Hematopoietic multipotent progenitor cell treated with erythropoietin and hydrocortisone succinate and interleukin-3 and kit ligand, for 17 days (in vitro differentiated cells): ENCODE measurements around the gene C2orf92.

ENCODE experiments used
- DNase-seq: peaks from one replicate; pipeline ENCODE4 v3.0.0-alpha.2; 2015; ENCODE audit warnings: low spot score

Gene C2orf92

GRCh38 chr2:97730245-97730644, 60.7 kb downstream of the C2orf92 start:
- DNase-seq, result no peak

DNA sequence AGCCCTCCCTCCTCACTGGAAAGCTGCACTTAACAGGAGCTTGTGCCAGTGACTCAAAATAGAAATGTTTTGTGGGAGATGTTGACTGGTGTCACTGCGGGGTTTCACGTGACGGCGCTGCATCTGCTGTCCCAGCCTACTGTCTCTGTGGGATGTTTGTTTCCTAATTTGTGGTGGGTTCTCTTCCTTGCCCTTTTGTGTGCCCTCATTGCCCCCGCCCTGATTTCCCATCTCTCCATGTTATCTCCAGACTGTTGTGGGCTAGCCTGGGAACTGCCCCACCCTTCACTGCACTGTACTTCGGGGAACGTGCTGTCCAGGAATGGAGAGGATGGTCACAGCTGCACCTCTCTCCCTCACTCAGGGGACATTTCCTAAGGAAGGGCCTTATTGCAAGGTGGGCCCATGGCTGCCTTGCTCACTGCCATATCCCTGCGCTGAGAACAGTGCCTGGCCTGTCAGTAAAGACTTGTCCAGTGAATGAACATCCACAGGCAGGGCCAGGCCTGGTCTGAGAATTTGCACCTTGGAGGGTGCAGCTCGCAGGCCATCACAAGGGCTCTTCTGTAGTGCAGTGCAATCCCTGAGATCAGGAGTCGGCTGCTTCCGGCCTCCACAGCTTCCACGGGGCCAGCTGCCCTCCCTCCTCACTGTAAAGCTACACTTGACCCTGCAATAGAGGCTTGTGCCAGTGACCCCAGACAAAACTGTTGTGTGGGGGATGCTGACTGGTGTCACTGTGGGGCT, 61.9 kb downstream of the C2orf92 start:
- no peak for DNase-seq

- DNase-seq, result no peak
Measured at GRCh38 chr2:97732436-97733340, 63.2 kb downstream of the C2orf92 start.

DNA sequence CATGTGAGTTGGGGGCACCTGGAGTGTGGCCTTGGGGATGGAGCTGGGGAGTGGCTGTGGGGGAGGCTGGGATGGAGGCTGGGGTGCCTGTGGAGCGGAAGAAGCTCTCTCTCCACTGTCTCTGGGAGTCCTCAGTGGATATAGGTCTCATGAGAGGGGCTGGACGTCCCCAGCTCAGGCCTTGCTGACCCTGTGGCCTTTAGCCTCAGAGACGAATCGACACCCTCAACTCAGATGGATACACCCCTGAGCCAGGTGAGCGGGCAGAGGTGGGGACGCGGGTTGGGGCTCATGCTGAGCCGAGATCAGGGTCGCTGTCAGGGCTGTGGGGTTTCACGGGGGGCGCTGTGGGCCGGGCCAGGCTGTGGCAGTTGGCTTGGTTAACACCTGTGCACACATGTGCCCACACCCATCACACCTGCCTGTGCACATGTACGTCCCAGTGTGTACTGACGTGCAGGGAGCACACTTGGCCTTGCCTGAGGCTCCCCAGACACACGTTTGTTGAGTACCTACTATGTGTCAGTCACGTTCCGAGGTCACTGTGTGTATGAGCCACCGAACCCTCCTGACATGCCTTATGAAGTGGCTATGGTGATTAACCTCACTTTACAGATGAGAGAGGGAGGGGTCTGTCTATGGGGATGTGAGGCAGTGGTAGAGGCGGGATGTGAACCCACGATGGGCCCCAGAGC, 64.0 kb downstream of the C2orf92 start:
- DNase-seq, result no peak

DNA sequence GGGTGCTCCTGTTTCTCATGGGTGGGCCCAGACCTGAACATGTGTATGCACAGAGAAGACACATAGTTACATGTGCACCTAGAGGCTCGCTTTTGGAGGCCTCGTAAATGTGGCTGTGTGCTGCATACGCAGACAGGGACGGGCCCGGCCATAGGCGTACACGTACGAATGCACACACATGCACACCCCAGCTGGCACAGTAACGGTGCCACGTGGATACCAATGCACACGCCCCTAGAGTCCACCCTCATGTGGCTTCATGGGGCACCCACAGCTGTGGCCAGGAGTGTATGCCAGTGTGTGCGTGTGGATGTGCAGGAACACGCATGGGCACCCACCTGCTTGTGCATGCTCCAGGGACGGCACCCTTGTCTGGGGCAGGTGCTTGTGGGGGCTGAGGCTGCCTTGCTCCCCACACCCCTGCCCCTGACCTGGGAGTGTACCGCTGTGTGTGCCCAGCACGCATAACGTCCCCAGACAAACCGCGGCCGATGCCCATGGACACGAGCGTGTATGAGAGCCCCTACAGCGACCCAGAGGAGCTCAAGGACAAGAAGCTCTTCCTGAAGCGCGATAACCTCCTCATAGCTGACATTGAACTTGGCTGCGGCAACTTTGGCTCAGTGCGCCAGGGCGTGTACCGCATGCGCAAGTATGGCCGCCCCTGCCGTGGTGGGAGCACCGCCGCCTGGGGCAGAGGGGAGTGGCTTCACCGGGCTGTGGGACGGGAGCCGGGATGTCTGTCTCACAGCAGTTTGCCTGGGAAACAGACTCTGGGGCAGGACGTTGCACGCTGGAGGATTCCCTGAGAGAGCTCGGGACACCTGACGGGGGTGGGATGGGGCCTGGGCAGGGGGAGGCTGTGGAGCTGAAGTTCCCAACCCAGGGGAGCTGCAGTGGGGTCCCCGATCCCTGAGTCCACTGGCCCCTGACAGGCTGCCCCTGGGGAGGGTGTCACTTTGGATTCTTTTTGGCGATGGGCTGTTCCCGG, 64.8 kb downstream of the C2orf92 start:
- DNase-seq, result no peak

GRCh38 chr2:97735161-97735561, 65.6 kb downstream of the C2orf92 start:
- no peak for DNase-seq

GRCh38 chr2:97736185-97736584, 66.7 kb downstream of the C2orf92 start:
- DNase-seq, result no peak

DNA sequence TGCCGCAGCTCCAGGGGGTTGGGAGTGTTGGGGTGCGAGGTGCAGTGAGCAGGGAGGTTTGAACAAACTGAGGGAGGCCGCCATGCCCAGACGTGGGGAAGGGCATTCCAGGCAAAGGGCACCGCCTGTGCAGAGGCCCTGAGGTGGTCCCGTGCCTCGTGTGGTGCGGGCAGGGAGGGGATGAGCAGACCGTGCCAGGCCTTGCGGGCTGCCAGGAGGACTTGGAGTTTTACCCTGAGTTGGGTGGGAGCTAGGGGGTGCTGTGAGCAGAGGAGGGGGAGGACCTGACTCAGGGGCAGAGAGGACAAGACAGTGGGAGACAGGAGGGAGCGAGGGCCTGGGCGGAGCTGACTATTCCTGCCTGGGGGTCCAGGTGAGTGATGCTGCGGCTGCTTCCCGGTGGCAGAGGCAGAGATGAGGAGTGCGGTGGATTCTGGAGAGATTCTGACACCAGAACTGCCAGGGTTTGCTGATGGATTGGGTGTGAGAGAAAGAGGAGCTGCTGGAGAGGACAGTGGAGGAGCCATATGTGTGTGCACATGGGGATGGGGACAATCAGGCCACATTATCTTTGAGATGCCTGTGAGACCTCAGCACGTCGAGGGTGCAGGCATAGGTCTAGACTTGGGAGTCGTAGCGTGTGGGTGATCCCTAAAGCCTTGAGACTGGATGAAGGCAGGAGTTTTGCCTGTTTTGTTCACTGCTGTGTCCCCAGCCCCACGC, 67.3 kb downstream of the C2orf92 start:
- no peak for DNase-seq

GRCh38 chr2:97737421-97738178, 68.1 kb downstream of the C2orf92 start:
- DNase-seq, result no peak

DNA sequence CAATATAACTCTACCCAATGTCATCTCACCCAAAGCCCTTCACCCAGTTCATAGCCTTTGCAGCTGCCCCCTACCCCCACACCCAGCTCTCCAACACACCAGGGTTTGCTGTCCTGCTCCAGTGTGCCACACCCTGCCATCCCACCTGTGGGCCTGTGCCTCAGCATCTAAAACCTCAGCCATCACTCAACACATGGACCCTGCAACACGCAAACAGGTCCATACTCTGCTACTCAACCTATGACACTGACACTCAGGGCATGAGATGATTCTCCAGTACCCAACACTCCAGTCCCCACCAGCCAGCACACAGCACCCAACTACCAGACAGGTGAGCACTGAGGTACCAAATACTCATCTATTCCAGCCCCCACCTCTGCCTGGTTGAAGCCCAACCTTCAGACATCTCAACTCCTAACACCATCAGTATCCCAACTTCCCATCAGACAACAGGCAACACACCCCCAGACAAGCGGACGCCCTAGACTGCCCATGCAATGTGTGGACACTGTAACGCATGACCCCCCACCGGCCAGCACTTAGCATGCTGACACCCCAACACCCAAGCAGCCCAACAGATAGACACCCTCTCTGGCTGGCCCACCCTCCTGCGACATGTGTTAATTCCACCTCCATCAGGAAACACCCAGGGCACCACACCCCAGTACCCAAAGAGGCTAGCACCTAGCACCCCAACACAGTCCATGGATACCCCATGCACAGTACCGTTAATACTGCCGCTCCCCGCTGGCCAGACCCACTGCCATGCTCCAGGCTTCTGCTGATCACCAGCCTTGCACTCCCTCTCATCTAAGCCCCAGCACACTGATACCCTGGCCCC, 68.9 kb downstream of the C2orf92 start:
- DNase-seq, result no peak

DNA sequence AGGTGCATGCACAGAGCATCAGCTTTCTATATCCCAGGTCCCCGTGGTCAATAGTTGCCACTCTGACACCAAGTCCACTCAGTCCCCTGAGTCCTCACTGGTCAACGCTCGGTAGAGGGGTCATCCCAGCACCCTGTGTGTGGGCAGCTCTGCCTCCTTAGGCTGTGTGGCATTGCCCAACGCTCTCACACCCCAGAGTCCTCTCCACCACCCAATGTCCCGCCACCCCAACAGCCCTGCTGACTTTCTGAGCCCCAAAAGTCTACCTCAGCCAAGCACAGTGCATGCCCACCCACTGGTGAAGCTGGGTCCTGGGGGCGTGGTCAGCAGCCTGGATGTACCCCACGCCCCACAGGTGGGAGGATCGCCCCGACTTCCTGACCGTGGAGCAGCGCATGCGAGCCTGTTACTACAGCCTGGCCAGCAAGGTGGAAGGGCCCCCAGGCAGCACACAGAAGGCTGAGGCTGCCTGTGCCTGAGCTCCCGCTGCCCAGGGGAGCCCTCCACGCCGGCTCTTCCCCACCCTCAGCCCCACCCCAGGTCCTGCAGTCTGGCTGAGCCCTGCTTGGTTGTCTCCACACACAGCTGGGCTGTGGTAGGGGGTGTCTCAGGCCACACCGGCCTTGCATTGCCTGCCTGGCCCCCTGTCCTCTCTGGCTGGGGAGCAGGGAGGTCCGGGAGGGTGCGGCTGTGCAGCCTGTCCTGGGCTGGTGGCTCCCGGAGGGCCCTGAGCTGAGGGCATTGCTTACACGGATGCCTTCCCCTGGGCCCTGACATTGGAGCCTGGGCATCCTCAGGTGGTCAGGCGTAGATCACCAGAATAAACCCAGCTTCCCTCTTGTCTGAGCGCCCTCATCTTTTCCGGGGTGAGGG, 69.7 kb downstream of the C2orf92 start:
- no peak for DNase-seq

DNA sequence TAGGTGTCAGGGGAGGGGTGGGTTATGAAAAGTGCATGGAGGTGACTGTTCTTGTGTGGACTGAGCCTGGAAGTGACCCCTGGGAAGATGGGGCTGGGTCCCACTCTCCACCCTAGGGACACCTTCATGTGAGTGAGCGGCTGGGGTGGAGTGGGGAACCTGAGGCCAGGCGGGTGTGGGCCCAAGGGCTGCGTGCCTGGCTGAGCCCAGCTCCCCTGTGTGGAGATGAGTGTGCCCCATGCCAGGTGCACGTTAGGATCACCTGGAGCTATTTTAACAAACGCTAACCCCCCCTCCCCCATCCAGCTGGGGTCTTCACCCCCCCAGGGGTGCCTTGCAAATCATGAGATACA, 70.4 kb downstream of the C2orf92 start:
- DNase-seq, result no peak

DNA sequence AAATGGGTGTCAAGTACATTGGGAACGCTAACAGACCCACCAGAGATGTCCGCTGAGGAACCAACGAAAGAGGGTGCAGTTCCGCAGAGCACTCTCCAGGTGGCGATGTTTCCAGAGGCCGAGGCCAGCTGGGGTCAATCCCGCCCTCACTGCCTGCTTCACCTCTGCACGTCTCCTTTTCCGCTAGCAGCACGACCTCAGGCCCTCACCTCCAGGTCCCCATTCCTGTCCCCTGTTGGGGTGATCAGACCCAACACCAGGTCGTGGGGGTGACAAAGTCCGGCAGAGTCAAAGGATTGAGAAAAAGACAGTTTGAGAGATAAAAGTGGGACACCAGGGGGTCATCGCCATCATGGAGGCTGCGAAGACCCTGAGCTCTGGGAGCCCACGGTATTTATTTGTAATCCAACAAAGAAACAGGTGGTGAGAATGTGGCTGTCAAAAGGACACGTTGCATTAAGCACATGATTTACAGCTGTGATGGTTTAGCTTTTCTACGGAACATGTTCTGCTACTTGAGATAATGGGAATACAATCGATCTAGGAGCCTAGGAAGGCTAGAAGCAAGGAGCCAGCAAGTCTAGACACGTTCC, 71.2 kb downstream of the C2orf92 start:
- peak; percentile 29 for DNase-seq

DNA sequence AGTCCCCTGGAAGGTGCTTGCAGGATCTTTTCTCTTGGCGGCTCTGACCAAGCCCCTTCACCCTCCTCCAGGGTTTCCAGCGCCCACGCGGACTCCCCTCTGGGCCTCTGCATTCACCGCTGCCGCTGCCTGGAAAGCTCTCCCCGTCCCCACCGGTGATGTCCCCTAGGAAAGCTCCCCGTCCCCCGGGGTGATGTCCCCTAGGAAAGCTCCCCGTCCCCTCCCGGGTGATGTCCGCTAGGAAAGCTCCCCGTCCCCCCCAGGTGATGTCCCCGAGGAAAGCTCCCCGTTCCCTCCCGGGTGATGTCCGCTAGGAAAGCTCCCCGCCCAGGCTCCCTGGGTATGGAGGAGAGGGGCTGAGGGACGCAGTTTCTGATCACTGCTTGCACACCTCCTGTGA, 71.7 kb downstream of the C2orf92 start:
- no peak for DNase-seq

- DNase-seq, result no peak
Measured at GRCh38 chr2:97741686-97742085, 72.2 kb downstream of the C2orf92 start.

- no peak for DNase-seq
Measured at GRCh38 chr2:97742381-97742847, 72.9 kb downstream of the C2orf92 start.

DNA sequence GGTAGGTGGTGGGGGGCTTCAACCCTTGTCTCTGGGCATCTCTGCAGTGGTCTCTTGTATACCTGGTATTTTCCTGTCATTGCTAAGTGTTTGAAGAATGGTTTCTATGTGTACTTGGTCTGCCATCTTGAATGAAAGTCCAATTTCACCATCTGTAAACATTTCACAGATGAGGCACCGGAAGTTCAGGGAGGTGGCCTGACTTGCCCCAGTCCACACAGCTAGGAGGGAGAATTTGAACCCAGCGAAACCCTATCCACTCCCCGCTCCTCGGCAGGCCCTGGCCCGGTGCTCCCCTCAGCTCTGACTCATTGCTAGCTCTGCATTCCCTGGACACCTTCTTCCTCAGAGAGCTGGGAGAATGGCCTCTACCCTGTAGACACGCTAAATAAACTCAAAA, 74.4 kb downstream of the C2orf92 start:
- DNase-seq, result no peak
